ENCODE measurements around the gene TXLNB.

TXLNB gene

DNA sequence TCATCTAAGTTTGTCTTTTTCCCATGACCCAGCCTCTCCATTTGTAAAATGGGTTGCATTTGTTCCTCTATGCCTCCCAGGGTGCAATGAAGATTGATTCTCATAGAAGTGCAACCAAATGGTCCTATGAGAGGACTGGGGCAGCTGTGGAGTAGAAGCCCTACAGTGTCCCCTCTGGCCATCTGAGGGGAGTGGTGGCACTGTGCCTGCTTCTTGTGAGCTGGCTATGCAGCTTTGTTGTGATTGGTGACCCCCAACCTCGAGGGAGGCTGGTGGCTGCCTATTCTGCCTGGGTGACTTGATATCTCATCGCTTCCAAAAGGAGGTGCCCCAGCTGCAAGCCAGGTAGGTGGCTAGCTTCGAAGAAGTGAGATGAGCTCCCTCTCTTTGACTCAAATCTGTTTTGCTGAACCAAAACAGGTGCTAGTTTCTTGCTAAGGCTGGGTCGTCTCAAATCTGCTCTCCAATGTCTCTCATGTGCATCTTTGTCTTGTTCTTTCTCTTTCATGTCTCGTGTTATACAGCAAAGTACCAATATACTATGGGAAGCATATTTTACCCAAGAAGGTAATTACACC, 33.9 kb downstream of the TXLNB start:
- ATAC-seq (ENCODE audit: low read depth) (no peak), DNase-seq (ENCODE audit: low spot score) (no peak)
- Histone ChIP-seq H3K4me1 (ENCODE audit: insufficient read depth, poor library complexity, severe bottlenecking) (no peaks in the 10 kb centered on the region), H3K9me3 (ENCODE audit: severe bottlenecking) (no peaks in the 10 kb centered on the region), H3K4me3 (ENCODE audit: severe bottlenecking) (no peak overlapping the region), H3K27ac (ENCODE audit: poor library complexity, severe bottlenecking) (no peak overlapping the region), H3K36me3 (ENCODE audit: low read depth) (no peaks in the 10 kb centered on the region), H3K27me3 (ENCODE audit: insufficient read depth, poor library complexity, severe bottlenecking) (no peaks in the 10 kb centered on the region)
- TF ChIP-seq, protein P1, sequence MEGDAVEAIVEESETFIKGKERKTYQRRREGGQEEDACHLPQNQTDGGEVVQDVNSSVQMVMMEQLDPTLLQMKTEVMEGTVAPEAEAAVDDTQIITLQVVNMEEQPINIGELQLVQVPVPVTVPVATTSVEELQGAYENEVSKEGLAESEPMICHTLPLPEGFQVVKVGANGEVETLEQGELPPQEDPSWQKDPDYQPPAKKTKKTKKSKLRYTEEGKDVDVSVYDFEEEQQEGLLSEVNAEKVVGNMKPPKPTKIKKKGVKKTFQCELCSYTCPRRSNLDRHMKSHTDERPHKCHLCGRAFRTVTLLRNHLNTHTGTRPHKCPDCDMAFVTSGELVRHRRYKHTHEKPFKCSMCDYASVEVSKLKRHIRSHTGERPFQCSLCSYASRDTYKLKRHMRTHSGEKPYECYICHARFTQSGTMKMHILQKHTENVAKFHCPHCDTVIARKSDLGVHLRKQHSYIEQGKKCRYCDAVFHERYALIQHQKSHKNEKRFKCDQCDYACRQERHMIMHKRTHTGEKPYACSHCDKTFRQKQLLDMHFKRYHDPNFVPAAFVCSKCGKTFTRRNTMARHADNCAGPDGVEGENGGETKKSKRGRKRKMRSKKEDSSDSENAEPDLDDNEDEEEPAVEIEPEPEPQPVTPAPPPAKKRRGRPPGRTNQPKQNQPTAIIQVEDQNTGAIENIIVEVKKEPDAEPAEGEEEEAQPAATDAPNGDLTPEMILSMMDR (IDR thresholded peaks at IDR 0.05; ENCODE audit: poor library complexity, severe bottlenecking): no peak

DNA sequence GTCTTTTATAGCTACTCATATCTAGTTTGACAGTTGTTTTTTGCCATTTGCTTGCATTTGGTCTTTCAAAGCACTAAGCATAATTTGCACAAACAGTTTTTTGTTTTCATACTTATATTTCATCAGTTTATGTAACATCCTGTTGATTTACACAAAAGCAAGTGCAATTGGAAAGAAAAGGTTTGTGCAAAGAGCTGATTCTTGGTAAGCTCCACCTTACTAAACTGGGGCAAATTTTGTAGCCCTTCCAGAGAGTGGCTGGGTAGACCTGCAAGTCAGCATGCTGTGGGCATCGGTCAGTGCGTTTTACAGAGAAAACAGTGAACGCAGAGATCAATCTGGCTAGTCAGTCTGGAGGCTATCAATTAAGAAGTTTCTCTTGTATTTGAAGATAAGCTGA, 34.5 kb downstream of the TXLNB start:
- H3K27ac ChIP-seq (ENCODE audit: poor library complexity, severe bottlenecking): no peak overlapping the region
- DNase-seq (ENCODE audit: low spot score) (no peak), ATAC-seq (ENCODE audit: low read depth) (no peak)
- H3K4me1 ChIP-seq (ENCODE audit: insufficient read depth, poor library complexity, severe bottlenecking): no peaks in the 10 kb centered on the region
- no peak overlapping the region for H3K4me3 ChIP-seq (ENCODE audit: severe bottlenecking)
- no peaks in the 10 kb centered on the region for H3K9me3 ChIP-seq (ENCODE audit: severe bottlenecking)
- TF ChIP-seq, protein P1 (IDR thresholded peaks at IDR 0.05; ENCODE audit: poor library complexity, severe bottlenecking): no peak
- H3K36me3 ChIP-seq (ENCODE audit: low read depth): no peaks in the 10 kb centered on the region
- no peaks in the 10 kb centered on the region for H3K27me3 ChIP-seq (ENCODE audit: insufficient read depth, poor library complexity, severe bottlenecking)

DNA sequence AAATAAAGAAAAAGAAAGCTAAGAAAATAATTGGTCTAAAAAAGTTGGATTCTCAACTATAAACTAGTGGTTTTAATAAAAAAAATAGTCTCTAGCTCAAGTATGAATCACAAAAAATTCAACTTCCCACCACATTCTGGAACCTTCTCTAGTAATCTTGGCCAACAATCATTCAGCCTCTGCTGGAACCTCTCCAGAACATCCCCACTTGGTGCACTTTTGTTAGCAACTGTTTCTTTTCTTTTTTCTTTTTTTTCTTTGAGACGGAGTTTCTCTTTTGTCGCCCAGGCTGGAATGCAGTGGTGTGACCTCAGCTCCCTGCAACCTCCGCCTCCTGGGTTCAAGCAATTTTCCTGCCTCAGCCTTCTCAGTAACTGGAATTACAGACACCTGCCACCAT, 35.7 kb downstream of the TXLNB start:
- no peaks in the 10 kb centered on the region for H3K4me1 ChIP-seq (ENCODE audit: insufficient read depth, poor library complexity, severe bottlenecking)
- no peak for DNase-seq (ENCODE audit: low spot score)
- H3K9me3 ChIP-seq (ENCODE audit: severe bottlenecking): no peaks in the 10 kb centered on the region

DNA sequence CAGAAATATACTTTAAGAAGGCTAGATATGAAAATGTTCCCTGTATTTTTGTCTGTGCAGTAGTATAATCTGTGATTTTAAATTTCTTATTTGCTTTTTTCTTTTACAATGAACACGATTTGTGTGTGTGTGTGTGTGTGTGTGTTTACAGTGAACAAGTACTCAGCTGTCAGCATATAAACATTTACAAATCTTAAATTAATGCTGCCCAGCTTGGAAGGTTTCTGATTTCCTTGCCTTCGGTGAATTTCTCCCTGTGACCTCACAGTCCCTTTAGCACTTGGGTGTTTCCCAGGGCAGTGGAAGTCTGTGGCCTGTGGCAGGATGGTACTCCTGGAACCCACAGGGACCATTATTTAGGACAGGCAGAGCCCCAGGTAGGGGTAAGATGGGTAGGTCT, 37.6 kb downstream of the TXLNB start:
- Histone ChIP-seq H3K4me1 (ENCODE audit: insufficient read depth, poor library complexity, severe bottlenecking) (no peaks in the 10 kb centered on the region), H3K36me3 (ENCODE audit: low read depth) (no peaks in the 10 kb centered on the region), H3K27ac (ENCODE audit: poor library complexity, severe bottlenecking) (no peak overlapping the region), H3K27me3 (ENCODE audit: insufficient read depth, poor library complexity, severe bottlenecking) (no peaks in the 10 kb centered on the region), H3K4me3 (ENCODE audit: severe bottlenecking) (no peak overlapping the region), H3K9me3 (ENCODE audit: severe bottlenecking) (no peaks in the 10 kb centered on the region)
- ATAC-seq (ENCODE audit: low read depth) (no peak), DNase-seq (ENCODE audit: low spot score) (no peak)
- TF ChIP-seq, protein P1 (IDR thresholded peaks at IDR 0.05; ENCODE audit: poor library complexity, severe bottlenecking): no peak

More for the DNA sequence above, 35.7 kb downstream of the TXLNB start:
- no peak overlapping the region for H3K27ac ChIP-seq (ENCODE audit: poor library complexity, severe bottlenecking)
- no peak overlapping the region for H3K4me3 ChIP-seq (ENCODE audit: severe bottlenecking)
- no peaks in the 10 kb centered on the region for H3K36me3 ChIP-seq (ENCODE audit: low read depth)
- ATAC-seq (ENCODE audit: low read depth): no peak
- H3K27me3 ChIP-seq (ENCODE audit: insufficient read depth, poor library complexity, severe bottlenecking): no peaks in the 10 kb centered on the region
- TF ChIP-seq, protein P1 (IDR thresholded peaks at IDR 0.05; ENCODE audit: poor library complexity, severe bottlenecking): no peak

DNA sequence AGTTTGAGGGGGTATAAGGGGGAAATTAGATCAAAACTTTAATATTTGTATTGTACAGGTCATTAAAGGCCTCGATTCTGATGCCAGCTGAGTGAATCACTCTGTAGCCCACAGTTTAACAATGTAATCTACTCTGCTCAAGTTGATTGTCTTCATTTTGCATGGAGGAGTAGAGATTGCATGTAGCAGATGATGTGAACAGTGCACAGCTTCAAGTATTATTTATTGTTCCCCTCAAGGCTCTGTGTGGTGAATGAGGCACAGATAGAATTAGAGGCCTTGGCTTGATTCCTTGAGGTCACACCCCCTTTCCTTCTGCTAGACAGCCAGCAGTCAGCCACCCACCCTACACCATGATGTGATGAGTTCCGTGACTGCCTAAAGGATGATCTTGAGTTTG, 38.1 kb downstream of the TXLNB start:
- no peak overlapping the region for H3K27ac ChIP-seq (ENCODE audit: poor library complexity, severe bottlenecking)
- no peaks in the 10 kb centered on the region for H3K9me3 ChIP-seq (ENCODE audit: severe bottlenecking)
- ATAC-seq (ENCODE audit: low read depth): no peak
- H3K4me3 ChIP-seq (ENCODE audit: severe bottlenecking): no peak overlapping the region
- no peaks in the 10 kb centered on the region for H3K36me3 ChIP-seq (ENCODE audit: low read depth)
- TF ChIP-seq, protein P1 (IDR thresholded peaks at IDR 0.05; ENCODE audit: poor library complexity, severe bottlenecking): no peak
- H3K27me3 ChIP-seq (ENCODE audit: insufficient read depth, poor library complexity, severe bottlenecking): no peaks in the 10 kb centered on the region
- H3K4me1 ChIP-seq (ENCODE audit: insufficient read depth, poor library complexity, severe bottlenecking): no peaks in the 10 kb centered on the region
- no peak for DNase-seq (ENCODE audit: low spot score)
